Measurements from ENCODE around the gene FECH. TPM values are rescaled to one million over a fixed set of nuclear protein-coding genes. Genes with fewer than 3 reads are reported as not detected.

Gene FECH
- polyA plus RNA-seq, 1 donor (not counting 4 experiments of a cell fraction or from before 2014, with no cell fraction given) = 29.2 TPM

DNA sequence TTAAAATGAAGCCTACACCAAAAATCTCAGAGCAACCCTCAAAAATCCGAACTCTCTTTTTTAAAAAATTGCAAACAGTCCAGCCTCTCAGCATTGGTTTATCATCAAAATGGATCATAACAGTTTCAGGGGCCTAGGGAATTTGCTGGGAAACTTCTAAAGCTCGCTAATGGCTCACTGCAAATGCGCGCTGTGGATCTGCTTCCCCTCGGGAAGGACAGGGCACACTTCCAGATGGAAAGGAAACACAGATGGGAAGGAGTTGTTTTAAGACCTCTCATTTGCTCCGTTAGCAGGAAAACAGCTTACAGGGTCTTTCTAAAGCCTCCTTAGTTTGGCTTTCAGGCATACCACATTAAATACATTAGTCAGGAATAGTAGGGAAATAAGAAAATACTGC lies 27.2 kb downstream of the FECH start:
- H3K27ac ChIP-seq (ENCODE audit: control insufficient read depth, insufficient read depth, low read length) = no peak overlapping the region
- no peak overlapping the region for H3K4me3 ChIP-seq (ENCODE audit: control insufficient read depth in 2 of 3, extremely low read depth in 1 of 3, insufficient read depth in 2 of 3, low read depth in 1 of 3, low read length in 3 of 3)
- H3K9me3 ChIP-seq (ENCODE audit: control insufficient read depth, low read depth, low read length) = no peaks in the 10 kb centered on the region
- no peak overlapping the region for H3K9ac ChIP-seq (ENCODE audit: control insufficient read depth, extremely low read depth, insufficient read depth, low read length)
- H3K4me1 ChIP-seq (ENCODE audit: control insufficient read depth, extremely low read depth, insufficient read depth, low read length) = no peaks in the 10 kb centered on the region
- H3K36me3 ChIP-seq (ENCODE audit: control insufficient read depth in 2 of 2, extremely low read depth in 1 of 2, insufficient read depth in 2 of 2, low read length in 2 of 2) = peaks cover 5 to 15% of the 10 kb centered on the region in 2 experiments
- no peak overlapping the region for H3K4me2 ChIP-seq (ENCODE audit: control insufficient read depth, extremely low read depth, insufficient read depth, low read depth, low read length)
- H4K20me1 ChIP-seq (ENCODE audit: control insufficient read depth, extremely low read depth, insufficient read depth, low read length) = no peaks in the 10 kb centered on the region
- H3K79me2 ChIP-seq (ENCODE audit: control insufficient read depth, insufficient read depth, low read length) = no peaks in the 10 kb centered on the region
- H3K27me3 ChIP-seq (ENCODE audit: control insufficient read depth, extremely low read depth, insufficient read depth, low read length) = no peaks in the 10 kb centered on the region
- no peak for DNase-seq (ENCODE audit: low read depth, low spot score)
- no peak overlapping the region for H2AFZ ChIP-seq (ENCODE audit: control insufficient read depth, low read length)
- dilution Hi-C loops (cut with MboI; ENCODE audit: extremely low pct_ligation_motif_present, low sequenced_read_pairs) = no loop called here
- no peaks in the 10 kb centered on the region for H3K9me1 ChIP-seq (ENCODE audit: control insufficient read depth, extremely low read depth, insufficient read depth, low read length)
- no peak for FAIRE-seq
- TF ChIP-seq EZH2 (IDR thresholded peaks at IDR 0.05; ENCODE audit: low read length) = no peak
- TF ChIP-seq, protein P1, sequence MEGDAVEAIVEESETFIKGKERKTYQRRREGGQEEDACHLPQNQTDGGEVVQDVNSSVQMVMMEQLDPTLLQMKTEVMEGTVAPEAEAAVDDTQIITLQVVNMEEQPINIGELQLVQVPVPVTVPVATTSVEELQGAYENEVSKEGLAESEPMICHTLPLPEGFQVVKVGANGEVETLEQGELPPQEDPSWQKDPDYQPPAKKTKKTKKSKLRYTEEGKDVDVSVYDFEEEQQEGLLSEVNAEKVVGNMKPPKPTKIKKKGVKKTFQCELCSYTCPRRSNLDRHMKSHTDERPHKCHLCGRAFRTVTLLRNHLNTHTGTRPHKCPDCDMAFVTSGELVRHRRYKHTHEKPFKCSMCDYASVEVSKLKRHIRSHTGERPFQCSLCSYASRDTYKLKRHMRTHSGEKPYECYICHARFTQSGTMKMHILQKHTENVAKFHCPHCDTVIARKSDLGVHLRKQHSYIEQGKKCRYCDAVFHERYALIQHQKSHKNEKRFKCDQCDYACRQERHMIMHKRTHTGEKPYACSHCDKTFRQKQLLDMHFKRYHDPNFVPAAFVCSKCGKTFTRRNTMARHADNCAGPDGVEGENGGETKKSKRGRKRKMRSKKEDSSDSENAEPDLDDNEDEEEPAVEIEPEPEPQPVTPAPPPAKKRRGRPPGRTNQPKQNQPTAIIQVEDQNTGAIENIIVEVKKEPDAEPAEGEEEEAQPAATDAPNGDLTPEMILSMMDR (optimal IDR thresholded peaks at IDR 0.05 in 1 of 3, IDR thresholded peaks at IDR 0.05 in 1 of 3, conservative IDR thresholded peaks at IDR 0.05 in 1 of 3; ENCODE audit: extremely low read depth in 1 of 3, insufficient read depth in 2 of 3, low read length in 3 of 3) = no peak

DNA sequence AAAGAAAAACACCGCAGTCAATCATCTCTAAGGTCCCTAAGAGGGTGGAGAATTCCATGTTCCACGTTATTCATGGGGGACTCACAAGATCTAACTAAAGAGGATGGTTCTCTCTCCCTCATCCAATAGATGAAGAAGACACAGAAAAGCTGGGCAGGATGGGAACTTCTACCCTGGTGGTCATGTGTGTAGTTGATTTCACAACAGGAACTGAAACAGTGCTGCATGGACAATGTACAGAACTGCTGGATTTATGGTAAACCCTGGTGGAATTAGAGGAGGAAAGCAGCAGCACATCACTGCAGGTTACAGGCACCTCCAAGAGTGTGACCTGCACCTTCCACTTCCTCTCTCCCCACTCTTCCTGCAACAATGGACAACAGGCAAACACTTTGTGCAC lies 31.4 kb downstream of the FECH start:
- H3K79me2 ChIP-seq (ENCODE audit: control insufficient read depth, insufficient read depth, low read length) = no peaks in the 10 kb centered on the region
- peaks cover 2 to 18% of the 10 kb centered on the region in 2 experiments for H3K36me3 ChIP-seq (ENCODE audit: control insufficient read depth in 2 of 2, extremely low read depth in 1 of 2, insufficient read depth in 2 of 2, low read length in 2 of 2)

More for the DNA sequence above, 31.4 kb downstream of the FECH start:
- H2AFZ ChIP-seq (ENCODE audit: control insufficient read depth, low read length) = no peak overlapping the region
- H3K4me2 ChIP-seq (ENCODE audit: control insufficient read depth, extremely low read depth, insufficient read depth, low read depth, low read length) = no peak overlapping the region
- H3K9me1 ChIP-seq (ENCODE audit: control insufficient read depth, extremely low read depth, insufficient read depth, low read length) = no peaks in the 10 kb centered on the region
- H3K27me3 ChIP-seq (ENCODE audit: control insufficient read depth, extremely low read depth, insufficient read depth, low read length) = no peaks in the 10 kb centered on the region
- TF ChIP-seq, protein P1 (optimal IDR thresholded peaks at IDR 0.05 in 1 of 3, IDR thresholded peaks at IDR 0.05 in 1 of 3, conservative IDR thresholded peaks at IDR 0.05 in 1 of 3; ENCODE audit: extremely low read depth in 1 of 3, insufficient read depth in 2 of 3, low read length in 3 of 3) = no peak
- TF ChIP-seq EZH2 (IDR thresholded peaks at IDR 0.05; ENCODE audit: low read length) = no peak
- no peaks in the 10 kb centered on the region for H3K4me1 ChIP-seq (ENCODE audit: control insufficient read depth, extremely low read depth, insufficient read depth, low read length)
- H3K9me3 ChIP-seq (ENCODE audit: control insufficient read depth, low read depth, low read length) = no peaks in the 10 kb centered on the region
- no peak overlapping the region for H3K4me3 ChIP-seq (ENCODE audit: control insufficient read depth in 2 of 3, extremely low read depth in 1 of 3, insufficient read depth in 2 of 3, low read depth in 1 of 3, low read length in 3 of 3)
- no peaks in the 10 kb centered on the region for H4K20me1 ChIP-seq (ENCODE audit: control insufficient read depth, extremely low read depth, insufficient read depth, low read length)
- FAIRE-seq = no peak
- dilution Hi-C loops (cut with MboI; ENCODE audit: extremely low pct_ligation_motif_present, low sequenced_read_pairs) = no loop called here
- no peak overlapping the region for H3K9ac ChIP-seq (ENCODE audit: control insufficient read depth, extremely low read depth, insufficient read depth, low read length)
- no peak overlapping the region for H3K27ac ChIP-seq (ENCODE audit: control insufficient read depth, insufficient read depth, low read length)
- DNase-seq (ENCODE audit: low read depth, low spot score) = no peak
